GM19468 (cell line): Measurements from ENCODE around the gene CFAP251.

Source experiments
- ATAC-seq: cut with Tn5 transposase; IDR thresholded peaks from one replicate; pipeline ENCODE4 v1.9.1; 2021; ENCODE audit warnings: mild to moderate bottlenecking, moderate library complexity, moderate number of reproducible peaks; ENCODE audit not compliant: unreplicated experiment; ENCODE audit errors: extremely low read depth

Gene CFAP251

GRCh38 chr12:121939992-121940766, 21.8 kb downstream of the CFAP251 start:
- ATAC-seq, result no peak

- ATAC-seq, result no peak
Observed at GRCh38 chr12:121942145-121942718, 23.8 kb downstream of the CFAP251 start.

- ATAC-seq, result no peak
Observed at GRCh38 chr12:121943926-121944325, 25.5 kb downstream of the CFAP251 start.

GRCh38 chr12:121946313-121947025, 28.1 kb downstream of the CFAP251 start:
- ATAC-seq, result no peak

- ATAC-seq, result no peak
Observed at GRCh38 chr12:121947981-121948380, 29.6 kb downstream of the CFAP251 start.

GRCh38 chr12:121949648-121950397, 31.4 kb downstream of the CFAP251 start:
- ATAC-seq, result no peak

GRCh38 chr12:121953117-121953692, 34.8 kb downstream of the CFAP251 start:
- no peak for ATAC-seq

- no peak for ATAC-seq
Observed at GRCh38 chr12:121953695-121954094, 35.3 kb downstream of the CFAP251 start.

- no peak for ATAC-seq
Observed at GRCh38 chr12:121955258-121956237, 37.2 kb downstream of the CFAP251 start.

- no peak for ATAC-seq
Observed at GRCh38 chr12:121957861-121958515, 39.6 kb downstream of the CFAP251 start.

- ATAC-seq, result no peak
Observed at GRCh38 chr12:121958541-121959240, 40.3 kb downstream of the CFAP251 start.

GRCh38 chr12:121960541-121960940, 42.1 kb downstream of the CFAP251 start:
- ATAC-seq, result no peak

GRCh38 chr12:121961195-121961879, 42.9 kb downstream of the CFAP251 start:
- ATAC-seq, result no peak

GRCh38 chr12:121963341-121964018, 45.1 kb downstream of the CFAP251 start:
- ATAC-seq, result no peak

- ATAC-seq, result no peak
Observed at GRCh38 chr12:121964813-121965643, 46.6 kb downstream of the CFAP251 start.

GRCh38 chr12:121966959-121967358, 48.6 kb downstream of the CFAP251 start:
- ATAC-seq, result no peak
